Peyer's patch (tissue), 4 donors: Measurements from ENCODE around the gene MASTL.

ENCODE experiments used
- CTCF ChIP-seq, 6 experiments: fragments of 450-650 bp in 4 of 6; fragments of 200-600 bp in 2 of 6; sonication (generic) in 1 of 6; IDR thresholded peaks; one replicate each; pipeline ENCODE4 v1.5.1; 2017 to 2019; ENCODE audit warnings: antibody characterized with exemption in 6 of 6, mild to moderate bottlenecking in 3 of 6, moderate library complexity in 1 of 6
- POLR2A ChIP-seq, 2 donors: fragments of 450-650 bp; IDR thresholded peaks; one replicate each; pipeline ENCODE4 v1.5.1; 2017; ENCODE audit warnings: antibody characterized with exemption in 2 of 2, mild to moderate bottlenecking in 2 of 2, moderate library complexity in 2 of 2

GRCh38 chr10:27108165-27108564, 47.0 kb upstream of the MASTL start:
- TF ChIP-seq CTCF (IDR thresholded peaks at IDR 0.05) (no peak), POLR2A (IDR thresholded peaks at IDR 0.05) (no peak)
